Epithelial cell of esophagus (primary cell): ENCODE measurements around the gene DAZL.
"Not testable (repeated sequence)": the region's sequence is repeated elsewhere in the genome, so short reads cannot be mapped to it uniquely, and the experiment has no call there.

Experiments
- DNase-seq: peaks from one replicate; pipeline ENCODE4 v3.0.0; 2010; ENCODE audit warnings: low read depth
- H3K4me3 ChIP-seq: 2 replicates; pipeline ENCODE4 v1.5.1; 2011; ENCODE audit warnings: mild to moderate bottlenecking, low read length, control low read depth
- CTCF ChIP-seq: IDR thresholded peaks from 2 replicates; pipeline ENCODE4 v1.5.1; 2011; ENCODE audit warnings: low read depth, mild to moderate bottlenecking, low read length, control low read depth, inconsistent platforms; ENCODE audit not compliant: insufficient read depth; ENCODE audit errors: missing control alignments

Gene DAZL

GRCh38 chr3:16632395-16632794 lies 27.2 kb upstream of the DAZL start:
- TF ChIP-seq CTCF, result no peak
- DNase-seq, result no peak
- H3K4me3 ChIP-seq, result no peak overlapping the region

- DNase-seq, result peak; percentile 34
- no peak for TF ChIP-seq CTCF
- H3K4me3 ChIP-seq, result no peak overlapping the region
Observed at GRCh38 chr3:16618721-16619120, 13.5 kb upstream of the DAZL start.

GRCh38 chr3:16617155-16617554 lies 11.9 kb upstream of the DAZL start:
- not testable (repeated sequence) for H3K4me3 ChIP-seq, DNase-seq

GRCh38 chr3:16616083-16616482 lies 10.9 kb upstream of the DAZL start:
- TF ChIP-seq CTCF, result no peak
- no peak for DNase-seq
- no peak overlapping the region for H3K4me3 ChIP-seq

- no peak for TF ChIP-seq CTCF
- DNase-seq, result no peak
- H3K4me3 ChIP-seq, result no peak overlapping the region
Observed at GRCh38 chr3:16614033-16615031, 9.1 kb upstream of the DAZL start.

- peak; percentile 67 for DNase-seq
- H3K4me3 ChIP-seq, result no peak overlapping the region
- no peak for TF ChIP-seq CTCF
Observed at GRCh38 chr3:16609927-16610580, 4.8 kb upstream of the DAZL start.

GRCh38 chr3:16608816-16609215 lies 3.6 kb upstream of the DAZL start:
- no peak for DNase-seq
- no peak overlapping the region for H3K4me3 ChIP-seq
- TF ChIP-seq CTCF, result no peak
